SK-N-SH (cell line): ENCODE results near the gene BTBD3. TPM values are rescaled to one million over a fixed set of nuclear protein-coding genes. Genes with fewer than 3 reads are reported as not detected.

Source experiments
- CTCF ChIA-PET: fragments of 300-600, 350-600 bp; formaldehyde crosslinking; extraction: SDS; loops from one replicate; lab custom pipeline; 2021; lab: Yijun Ruan, JAX
- POLR2A ChIA-PET: fragments of 350-600 bp; sonication (Branson Sonifier 250); formaldehyde crosslinking; extraction: SDS; loops from one replicate; lab custom pipeline; 2020; ENCODE audit warnings: antibody characterized with exemption, inconsistent platforms; lab: Yijun Ruan, JAX
- DNase-seq: peaks from one replicate; pipeline ENCODE4 v3.0.0; 2012
- H2AFZ ChIP-seq: fragments of 200-600 bp; sonication (generic); 2 replicates; pipeline ENCODE4 v1.8.1; 2016; ENCODE audit warnings: antibody characterized with exemption, mild to moderate bottlenecking, low read depth
- H3F3A ChIP-seq: fragments of 200-600 bp; sonication (generic); replicated peaks from 2 replicates; pipeline ENCODE3; 2016; ENCODE audit warnings: antibody characterized with exemption, mild to moderate bottlenecking; ENCODE audit not compliant: insufficient read depth
- H3K27ac ChIP-seq, 2 experiments: fragments of 200-500 bp in 1 of 2; fragments of 200-600 bp in 1 of 2; sonication (Bioruptor generic) in 1 of 2; sonication (generic), shearing (Covaris generic) in 1 of 2; 2 replicates each; pipeline versions ENCODE4 v1.5.1 to v1.6.1; 2014 to 2016; ENCODE audit warnings: low read depth in 2 of 2, inconsistent platforms in 1 of 2, low read length in 1 of 2, mild to moderate bottlenecking in 1 of 2, mixed read lengths in 1 of 2
- H3K27me3 ChIP-seq: fragments of 200-600 bp; sonication (generic), shearing (Covaris generic); 2 replicates; pipeline ENCODE4 v1.6.1; 2016; ENCODE audit warnings: mixed run types; ENCODE audit not compliant: insufficient read depth
- H3K36me3 ChIP-seq, 2 experiments: fragments of 200-500 bp in 1 of 2; fragments of 200-600 bp in 1 of 2; sonication (Bioruptor generic) in 1 of 2; sonication (generic) in 1 of 2; replicated peaks in 1 of 2; 2 replicates each; pipeline versions ENCODE3 to v1.5.1; 2014 to 2016; ENCODE audit warnings: low read length in 1 of 2, mild to moderate bottlenecking in 1 of 2; ENCODE audit not compliant: insufficient read depth in 2 of 2, control insufficient read depth in 1 of 2
- H3K4me1 ChIP-seq, 2 experiments: fragments of 200-500 bp in 1 of 2; fragments of 200-600 bp in 1 of 2; sonication (Bioruptor generic) in 1 of 2; sonication (generic), shearing (Covaris generic) in 1 of 2; 2 replicates each; pipeline versions ENCODE4 v1.5.1 to v1.6.1; 2014 to 2016; ENCODE audit warnings: low read depth in 1 of 2, low read length in 1 of 2, mixed run types in 1 of 2; ENCODE audit not compliant: insufficient read depth in 2 of 2, control insufficient read depth in 1 of 2
- H3K4me2 ChIP-seq: fragments of 200-600 bp; sonication (generic), shearing (Covaris generic); 2 replicates; pipeline ENCODE4 v1.6.1; 2017; ENCODE audit warnings: mixed run types
- H3K4me3 ChIP-seq, 2 experiments: fragments of 200-500 bp in 1 of 2; fragments of 200-600 bp in 1 of 2; sonication (Bioruptor generic) in 1 of 2; sonication (generic), shearing (Covaris generic) in 1 of 2; 2 replicates each; pipeline versions ENCODE4 v1.5.1 to v1.8.1; 2014 to 2016; ENCODE audit warnings: low read depth in 2 of 2, inconsistent platforms in 1 of 2, low read length in 1 of 2, mild to moderate bottlenecking in 1 of 2, mixed read lengths in 1 of 2, moderate library complexity in 1 of 2
- H3K79me2 ChIP-seq: fragments of 200-600 bp; sonication (generic); 2 replicates; pipeline ENCODE4 v1.8.1; 2017; ENCODE audit warnings: mild to moderate bottlenecking; ENCODE audit not compliant: insufficient read depth
- H3K9ac ChIP-seq: fragments of 200-600 bp; sonication (generic); 2 replicates; pipeline ENCODE4 v1.6.1; 2017; ENCODE audit warnings: mixed run types
- H3K9me2 ChIP-seq: fragments of 200-600 bp; sonication (generic); 2 replicates; pipeline ENCODE4 v1.6.1; 2017; ENCODE audit warnings: mixed run types
- H3K9me3 ChIP-seq: fragments of 200-600 bp; sonication (generic); 2 replicates; pipeline ENCODE4 v1.6.1; 2017; ENCODE audit warnings: mixed run types, mild to moderate bottlenecking, moderate library complexity
- H4K20me1 ChIP-seq: fragments of 200-600 bp; sonication (generic); 2 replicates; pipeline ENCODE4 v1.6.1; 2017; ENCODE audit warnings: mild to moderate bottlenecking, mixed run types; ENCODE audit not compliant: insufficient read depth
- EP300 ChIP-seq, 2 experiments: IDR thresholded peaks; 2 replicates each; pipeline versions ENCODE4 v1.4.0 to v1.6.1; 2012; ENCODE audit warnings: borderline replicate concordance in 1 of 2, low read depth in 1 of 2, low read length in 1 of 2
- EZH2phosphoT487 ChIP-seq: fragments of 200-600 bp; sonication (generic); IDR thresholded peaks from 2 replicates; pipeline ENCODE4 v1.6.1; 2017; ENCODE audit warnings: low read depth, mixed run types, mild to moderate bottlenecking, antibody characterized with exemption, moderate library complexity, borderline replicate concordance
- FOXJ3 ChIP-seq: sonication (generic); formaldehyde crosslinking; IDR thresholded peaks from 2 replicates; pipeline ENCODE4 v1.5.1; 2020; ENCODE audit warnings: mild to moderate bottlenecking, missing genetic modification reagents
- FOXM1 ChIP-seq: IDR thresholded peaks from 2 replicates; pipeline ENCODE4 v1.4.0; 2012; ENCODE audit warnings: low read depth, mild to moderate bottlenecking
- GABPA ChIP-seq: IDR thresholded peaks from 2 replicates; pipeline ENCODE4 v1.4.0; 2012; ENCODE audit warnings: low read depth, mild to moderate bottlenecking
- GATA2 ChIP-seq: sonication (generic); formaldehyde crosslinking; IDR thresholded peaks from 2 replicates; pipeline ENCODE4 v1.5.0; 2020; ENCODE audit warnings: mild to moderate bottlenecking, missing genetic modification reagents
- JUND ChIP-seq: IDR thresholded peaks from 2 replicates; pipeline ENCODE4 v1.4.0; 2012
- MEF2A ChIP-seq: IDR thresholded peaks from 2 replicates; pipeline ENCODE4 v1.4.0; 2012; ENCODE audit warnings: low read depth, borderline replicate concordance
- MXI1 ChIP-seq: IDR thresholded peaks from 2 replicates; pipeline ENCODE4 v1.6.1; 2012; ENCODE audit warnings: mild to moderate bottlenecking, low read depth, low read length, improper control_type of control experiment
- NFIC ChIP-seq: IDR thresholded peaks from 2 replicates; pipeline ENCODE4 v1.4.0; 2012; ENCODE audit warnings: borderline replicate concordance
- NRF1 ChIP-seq: IDR thresholded peaks from 2 replicates; pipeline ENCODE4 v1.6.1; 2012; ENCODE audit warnings: low read depth, mild to moderate bottlenecking, low read length
- POLR2AphosphoS5 ChIP-seq: IDR thresholded peaks from 2 replicates; pipeline ENCODE4 v1.6.1; 2012; ENCODE audit warnings: low read depth, low read length
- RFX5 ChIP-seq: IDR thresholded peaks from 2 replicates; pipeline ENCODE4 v1.6.1; 2012; ENCODE audit warnings: mild to moderate bottlenecking, improper control_type of control experiment, low read length
- SIN3A ChIP-seq: IDR thresholded peaks from 2 replicates; pipeline ENCODE4 v1.6.1; 2012; ENCODE audit warnings: low read depth, mild to moderate bottlenecking, low read length, moderate library complexity, borderline replicate concordance
- SMC3 ChIP-seq: IDR thresholded peaks from 2 replicates; pipeline ENCODE4 v1.6.1; 2012; ENCODE audit warnings: low read depth, low read length, improper control_type of control experiment
- TCF12 ChIP-seq: IDR thresholded peaks from 2 replicates; pipeline ENCODE4 v1.4.0; 2012
- USF1 ChIP-seq: IDR thresholded peaks from 2 replicates; pipeline ENCODE4 v1.4.0; 2012; ENCODE audit warnings: low read depth, borderline replicate concordance
- WGBS: methylation state at CpG from one replicate; pipeline ENCODE4 v1.1.6; 2017; ENCODE audit warnings: low lambda C conversion rate; 5-methylcytosine and 5-hydroxymethylcytosine counted together
- polyA plus RNA-seq, 3 experiments: library from polyadenylated mRNA; depleted of rRNA; stranded (reverse); fragments of >200 nt; gene quantifications; 2 replicates each; pipeline ENCODE4 v1.2.3, GENCODE V29; 2012
- TF ChIP-seq, protein P1 (sequence below): fragments of 200-600 bp; sonication (generic); IDR thresholded peaks from 2 replicates; pipeline ENCODE4 v1.6.1; 2017; ENCODE audit warnings: antibody characterized with exemption, mild to moderate bottlenecking, moderate library complexity
- TF ChIP-seq, protein P2 (sequence below): IDR thresholded peaks from 2 replicates; pipeline ENCODE4 v1.4.0; 2012; ENCODE audit warnings: low read depth, borderline replicate concordance
- TF ChIP-seq, protein P3 (sequence below): fragments of 150-350 bp; IDR thresholded peaks from 2 replicates; pipeline ENCODE4 v1.6.1; 2016; ENCODE audit warnings: mild to moderate bottlenecking, low read depth, low read length

The BTBD3 gene
- polyA plus RNA-seq, 1 of the 3 experiments (the other 2 are of a cell fraction) = 10.2 TPM

- ChIA-PET CTCF (interaction anchor here (1.7 kb wide), 1 partner anchor 11 kb away, joined by 5 read pairs; no protein-coding TSS in a partner anchor), POLR2A (no interaction called here)
- Histone ChIP-seq H3K4me3 (no peak overlapping the region), H3K4me2 (no peak overlapping the region), H3K9me2 (no peaks in the 10 kb centered on the region), H3K36me3 (no peaks in the 10 kb centered on the region), H3K27ac (no peak overlapping the region), H3K9me3 (no peaks in the 10 kb centered on the region), H2AFZ (no peak overlapping the region), H4K20me1 (no peaks in the 10 kb centered on the region), H3K79me2 (no peaks in the 10 kb centered on the region), H3K9ac (no peak overlapping the region), H3K27me3 (no peaks in the 10 kb centered on the region), H3K4me1 (no peaks in the 10 kb centered on the region), H3F3A (no peaks in the 10 kb centered on the region)
- TF ChIP-seq MEF2A (no peak), SIN3A (no peak), EP300 (IDR thresholded peaks at IDR 0.05; ENCODE audit: borderline replicate concordance in 1 of 2, low read depth in 1 of 2, low read length in 1 of 2) (no peak), USF1 (no peak), MXI1 (no peak), SMC3 (no peak), EZH2phosphoT487 (no peak), GABPA (no peak), POLR2AphosphoS5 (no peak), FOXJ3 (CRISPR knock-in tag) (no peak), TCF12 (no peak), FOXM1 (no peak), NRF1 (no peak), RFX5 (no peak), NFIC (no peak), GATA2 (no peak), JUND (no peak)
- TF ChIP-seq, protein P1, sequence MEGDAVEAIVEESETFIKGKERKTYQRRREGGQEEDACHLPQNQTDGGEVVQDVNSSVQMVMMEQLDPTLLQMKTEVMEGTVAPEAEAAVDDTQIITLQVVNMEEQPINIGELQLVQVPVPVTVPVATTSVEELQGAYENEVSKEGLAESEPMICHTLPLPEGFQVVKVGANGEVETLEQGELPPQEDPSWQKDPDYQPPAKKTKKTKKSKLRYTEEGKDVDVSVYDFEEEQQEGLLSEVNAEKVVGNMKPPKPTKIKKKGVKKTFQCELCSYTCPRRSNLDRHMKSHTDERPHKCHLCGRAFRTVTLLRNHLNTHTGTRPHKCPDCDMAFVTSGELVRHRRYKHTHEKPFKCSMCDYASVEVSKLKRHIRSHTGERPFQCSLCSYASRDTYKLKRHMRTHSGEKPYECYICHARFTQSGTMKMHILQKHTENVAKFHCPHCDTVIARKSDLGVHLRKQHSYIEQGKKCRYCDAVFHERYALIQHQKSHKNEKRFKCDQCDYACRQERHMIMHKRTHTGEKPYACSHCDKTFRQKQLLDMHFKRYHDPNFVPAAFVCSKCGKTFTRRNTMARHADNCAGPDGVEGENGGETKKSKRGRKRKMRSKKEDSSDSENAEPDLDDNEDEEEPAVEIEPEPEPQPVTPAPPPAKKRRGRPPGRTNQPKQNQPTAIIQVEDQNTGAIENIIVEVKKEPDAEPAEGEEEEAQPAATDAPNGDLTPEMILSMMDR = no peak
- TF ChIP-seq, protein P2, sequence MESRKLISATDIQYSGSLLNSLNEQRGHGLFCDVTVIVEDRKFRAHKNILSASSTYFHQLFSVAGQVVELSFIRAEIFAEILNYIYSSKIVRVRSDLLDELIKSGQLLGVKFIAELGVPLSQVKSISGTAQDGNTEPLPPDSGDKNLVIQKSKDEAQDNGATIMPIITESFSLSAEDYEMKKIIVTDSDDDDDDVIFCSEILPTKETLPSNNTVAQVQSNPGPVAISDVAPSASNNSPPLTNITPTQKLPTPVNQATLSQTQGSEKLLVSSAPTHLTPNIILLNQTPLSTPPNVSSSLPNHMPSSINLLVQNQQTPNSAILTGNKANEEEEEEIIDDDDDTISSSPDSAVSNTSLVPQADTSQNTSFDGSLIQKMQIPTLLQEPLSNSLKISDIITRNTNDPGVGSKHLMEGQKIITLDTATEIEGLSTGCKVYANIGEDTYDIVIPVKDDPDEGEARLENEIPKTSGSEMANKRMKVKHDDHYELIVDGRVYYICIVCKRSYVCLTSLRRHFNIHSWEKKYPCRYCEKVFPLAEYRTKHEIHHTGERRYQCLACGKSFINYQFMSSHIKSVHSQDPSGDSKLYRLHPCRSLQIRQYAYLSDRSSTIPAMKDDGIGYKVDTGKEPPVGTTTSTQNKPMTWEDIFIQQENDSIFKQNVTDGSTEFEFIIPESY = no peak
- TF ChIP-seq, protein P3, sequence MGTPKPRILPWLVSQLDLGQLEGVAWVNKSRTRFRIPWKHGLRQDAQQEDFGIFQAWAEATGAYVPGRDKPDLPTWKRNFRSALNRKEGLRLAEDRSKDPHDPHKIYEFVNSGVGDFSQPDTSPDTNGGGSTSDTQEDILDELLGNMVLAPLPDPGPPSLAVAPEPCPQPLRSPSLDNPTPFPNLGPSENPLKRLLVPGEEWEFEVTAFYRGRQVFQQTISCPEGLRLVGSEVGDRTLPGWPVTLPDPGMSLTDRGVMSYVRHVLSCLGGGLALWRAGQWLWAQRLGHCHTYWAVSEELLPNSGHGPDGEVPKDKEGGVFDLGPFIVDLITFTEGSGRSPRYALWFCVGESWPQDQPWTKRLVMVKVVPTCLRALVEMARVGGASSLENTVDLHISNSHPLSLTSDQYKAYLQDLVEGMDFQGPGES = no peak
- 14% methylated on average over 3 of the region's 3 CpGs for WGBS
- no peak for DNase-seq
Measured at GRCh38 chr20:11870411-11870810, 47.3 kb upstream of the BTBD3 start.
